ENCODE measurements around the gene SLC26A11. TPM values are rescaled to one million over a fixed set of nuclear protein-coding genes. Genes with fewer than 3 reads are reported as not detected.

SLC26A11 gene
- total and polyA plus RNA-seq, 2 of the 13 experiments (the other 11 are each of a cell fraction or from before 2014, with no cell fraction given), result 8.7 to 13.2 TPM

GRCh38 chr17:80195671-80196529 is 24.3 kb upstream of the SLC26A11 start (continued):
- TF ChIP-seq ZNF646 (CRISPR knock-in tag; IDR thresholded peaks at IDR 0.05), result no peak
- no peak for TF ChIP-seq ZNF430 (CRISPR knock-in tag; IDR thresholded peaks at IDR 0.05)
- TF ChIP-seq E2F1 (CRISPR knock-in tag; IDR thresholded peaks at IDR 0.05), result no peak
- no peak for TF ChIP-seq DBP (CRISPR knock-in tag; IDR thresholded peaks at IDR 0.05; ENCODE audit: not compliant biosample characterization)
- TF ChIP-seq FOXA1 (IDR thresholded peaks at IDR 0.05), result no peak
- no peak for TF ChIP-seq FOXA1 (CRISPR knock-in tag; IDR thresholded peaks at IDR 0.05)
- TF ChIP-seq SP4 (CRISPR knock-in tag; IDR thresholded peaks at IDR 0.05), result 0 out of 2 replicates have a peak, but pooled peaks have one; percentile 33
- no peak for TF ChIP-seq ZNF740 (CRISPR knock-in tag; IDR thresholded peaks at IDR 0.05)
- TF ChIP-seq ZGPAT (CRISPR knock-in tag; IDR thresholded peaks at IDR 0.05), result 0 out of 2 replicates have a peak, but pooled peaks have one; percentile 27
- no peak for TF ChIP-seq NR3C1 (CRISPR knock-in tag; IDR thresholded peaks at IDR 0.05)
- no peak for TF ChIP-seq MIXL1 (CRISPR knock-in tag; IDR thresholded peaks at IDR 0.05)
- TF ChIP-seq CHCHD3 (CRISPR knock-in tag; IDR thresholded peaks at IDR 0.05), result peak; percentile 56; the same call in 1 of the 2 replicates
- TF ChIP-seq PRPF4 (IDR thresholded peaks at IDR 0.05; ENCODE audit: low read depth, low read length, poor library complexity, severe bottlenecking), result no peak
- TF ChIP-seq ARHGAP35 (CRISPR knock-in tag; IDR thresholded peaks at IDR 0.05; ENCODE audit: borderline replicate concordance), result no peak
- no peak for TF ChIP-seq ZNF431 (CRISPR knock-in tag; IDR thresholded peaks at IDR 0.05; ENCODE audit: borderline replicate concordance, low read depth)
- no peak for TF ChIP-seq ZEB1 (IDR thresholded peaks at IDR 0.05; ENCODE audit: insufficient replicate concordance, low read depth)
- TF ChIP-seq SIX1 (CRISPR knock-in tag; IDR thresholded peaks at IDR 0.05; ENCODE audit: borderline replicate concordance), result no peak
- TF ChIP-seq SMAD1 (CRISPR knock-in tag; IDR thresholded peaks at IDR 0.05; ENCODE audit: borderline replicate concordance, low read depth), result no peak
- TF ChIP-seq ADNP (CRISPR knock-in tag; IDR thresholded peaks at IDR 0.05), result peak; percentile 85; the same call in 1 of the 2 replicates
- no peak for TF ChIP-seq GATAD1 (CRISPR knock-in tag; IDR thresholded peaks at IDR 0.05)

Measured in HepG2 (cell line).